ENCODE measurements around the gene TMEM179.

DNA sequence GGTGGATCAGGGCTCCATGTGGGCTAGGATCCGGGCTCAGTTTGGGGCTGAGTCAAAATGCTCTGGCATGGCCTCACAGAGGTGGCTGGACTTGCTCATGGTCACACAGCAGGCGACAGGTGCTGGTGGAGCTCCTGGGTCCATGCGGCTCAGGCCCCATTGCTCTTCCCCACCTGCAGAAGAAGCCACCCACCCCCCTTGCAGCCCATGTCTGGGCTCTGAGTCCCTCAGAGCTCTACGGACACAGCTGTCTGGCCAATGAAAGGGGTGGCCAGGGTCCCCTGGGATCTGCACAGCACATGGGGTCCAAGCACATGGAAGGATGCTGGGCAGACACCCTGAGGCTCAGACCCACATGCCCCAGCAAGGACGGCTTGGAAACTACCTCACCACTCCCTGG, 42.0 kb downstream of the TMEM179 start:
- TF ChIP-seq, protein P1, sequence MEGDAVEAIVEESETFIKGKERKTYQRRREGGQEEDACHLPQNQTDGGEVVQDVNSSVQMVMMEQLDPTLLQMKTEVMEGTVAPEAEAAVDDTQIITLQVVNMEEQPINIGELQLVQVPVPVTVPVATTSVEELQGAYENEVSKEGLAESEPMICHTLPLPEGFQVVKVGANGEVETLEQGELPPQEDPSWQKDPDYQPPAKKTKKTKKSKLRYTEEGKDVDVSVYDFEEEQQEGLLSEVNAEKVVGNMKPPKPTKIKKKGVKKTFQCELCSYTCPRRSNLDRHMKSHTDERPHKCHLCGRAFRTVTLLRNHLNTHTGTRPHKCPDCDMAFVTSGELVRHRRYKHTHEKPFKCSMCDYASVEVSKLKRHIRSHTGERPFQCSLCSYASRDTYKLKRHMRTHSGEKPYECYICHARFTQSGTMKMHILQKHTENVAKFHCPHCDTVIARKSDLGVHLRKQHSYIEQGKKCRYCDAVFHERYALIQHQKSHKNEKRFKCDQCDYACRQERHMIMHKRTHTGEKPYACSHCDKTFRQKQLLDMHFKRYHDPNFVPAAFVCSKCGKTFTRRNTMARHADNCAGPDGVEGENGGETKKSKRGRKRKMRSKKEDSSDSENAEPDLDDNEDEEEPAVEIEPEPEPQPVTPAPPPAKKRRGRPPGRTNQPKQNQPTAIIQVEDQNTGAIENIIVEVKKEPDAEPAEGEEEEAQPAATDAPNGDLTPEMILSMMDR (IDR thresholded peaks at IDR 0.05) = no peak
- TF ChIP-seq POLR2A (IDR thresholded peaks at IDR 0.05) = no peak
